ENCODE measurements around the gene APLP2. TPM values are rescaled to one million over a fixed set of nuclear protein-coding genes. Genes with fewer than 3 reads are reported as not detected.
"Not testable (repeated sequence)": the region's sequence is repeated elsewhere in the genome, so short reads cannot be mapped to it uniquely, and the experiment has no call there.

APLP2 gene
- total RNA-seq, 8 experiments from 2014 or later = 125 to 1,363 (median 350) TPM

GRCh38 chr11:130161441-130162145 lies 91.9 kb downstream of the APLP2 start:
- H3K4me3 ChIP-seq = no peak overlapping the region
- in situ Hi-C loops (cut with MboI; ENCODE audit: low pct_unique_long_range_greater_than_20kb in 2 of 9, low sequenced_read_pairs in 9 of 9, unreplicated experiment in 9 of 9) = no loop called here
- H3K27ac ChIP-seq = no peak overlapping the region
- no peaks in the 10 kb centered on the region for H3K4me1 ChIP-seq (replicated peaks in 1 of 2)
- ATAC-seq (replicated peaks in 6 of 8) = peak in 1 of 8 experiments; percentile 18
- 25 to 91% (median 74%) methylated on average over 1 to 7 of the region's 11 CpGs; no CpG with 5 or more reads in 2 of the 10 experiments for WGBS, 10 experiments

- no peak overlapping the region for H3K27ac ChIP-seq
- no peak for ATAC-seq (replicated peaks in 6 of 8)
- H3K4me1 ChIP-seq (replicated peaks in 1 of 2) = no peaks in the 10 kb centered on the region
- WGBS, 10 experiments = 35 to 100% (median 82%) methylated on average over 1 to 4 of the region's 5 CpGs; no CpG with 5 or more reads in 3 of the 10 experiments
- in situ Hi-C loops (cut with MboI; ENCODE audit: low pct_unique_long_range_greater_than_20kb in 2 of 9, low sequenced_read_pairs in 9 of 9, unreplicated experiment in 9 of 9) = no loop called here
- H3K4me3 ChIP-seq = no peak overlapping the region
Measured at GRCh38 chr11:130162733-130163132, 93.0 kb downstream of the APLP2 start.

GRCh38 chr11:130163346-130164220 lies 93.9 kb downstream of the APLP2 start:
- no peaks in the 10 kb centered on the region for H3K4me1 ChIP-seq (replicated peaks in 1 of 2)
- in situ Hi-C loops (cut with MboI; ENCODE audit: low pct_unique_long_range_greater_than_20kb in 2 of 9, low sequenced_read_pairs in 9 of 9, unreplicated experiment in 9 of 9) = no loop called here
- WGBS, 10 experiments = 12 to 100% (median 62%) methylated on average over 1 to 8 of the region's 13 CpGs; no CpG with 5 or more reads in 3 of the 10 experiments
- H3K27ac ChIP-seq = no peak overlapping the region
- H3K4me3 ChIP-seq = no peak overlapping the region
- ATAC-seq (replicated peaks in 6 of 8) = no peak

- ATAC-seq (replicated peaks in 6 of 8) = no peak
- no peaks in the 10 kb centered on the region for H3K4me1 ChIP-seq (replicated peaks in 1 of 2)
- WGBS, 10 experiments = 17 to 100% (median 86%) methylated on average over 1 to 2 of the region's 2 CpGs; no CpG with 5 or more reads in 3 of the 10 experiments
Measured at GRCh38 chr11:130164221-130164570, 94.5 kb downstream of the APLP2 start.

GRCh38 chr11:130165601-130166456 lies 96.1 kb downstream of the APLP2 start:
- in situ Hi-C loops (cut with MboI; ENCODE audit: low pct_unique_long_range_greater_than_20kb in 2 of 9, low sequenced_read_pairs in 9 of 9, unreplicated experiment in 9 of 9) = no loop called here
- ATAC-seq (replicated peaks in 6 of 8) = peak in 1 of 8 experiments; percentile 5
- 36 to 100% (median 83%) methylated on average over 1 to 6 of the region's 9 CpGs; no CpG with 5 or more reads in 1 of the 10 experiments for WGBS, 10 experiments
- no peak overlapping the region for H3K4me3 ChIP-seq
- no peak overlapping the region for H3K27ac ChIP-seq
- H3K4me1 ChIP-seq (replicated peaks in 1 of 2) = no peaks in the 10 kb centered on the region

More at GRCh38 chr11:130164221-130164570, 94.5 kb downstream of the APLP2 start:
- in situ Hi-C loops (cut with MboI; ENCODE audit: low pct_unique_long_range_greater_than_20kb in 2 of 9, low sequenced_read_pairs in 9 of 9, unreplicated experiment in 9 of 9) = no loop called here
- no peak overlapping the region for H3K4me3 ChIP-seq
- H3K27ac ChIP-seq = no peak overlapping the region

- Histone ChIP-seq H3K4me3 (no peak overlapping the region), H3K27ac (no peak overlapping the region), H3K4me1 (replicated peaks in 1 of 2) (no peaks in the 10 kb centered on the region)
- 0 to 93% (median 0%) methylated on average over 1 to 4 of the region's 4 CpGs; no CpG with 5 or more reads in 5 of the 10 experiments for WGBS, 10 experiments
- ATAC-seq (replicated peaks in 6 of 8) = peak; percentile 76 to 98 (median 92)
- in situ Hi-C loops (cut with MboI; ENCODE audit: low pct_unique_long_range_greater_than_20kb in 2 of 9, low sequenced_read_pairs in 9 of 9, unreplicated experiment in 9 of 9) = no loop called here
Measured at GRCh38 chr11:130166457-130166784, 96.7 kb downstream of the APLP2 start.

- 67 to 100% (median 95%) methylated on average over 1 to 3 of the region's 3 CpGs; no CpG with 5 or more reads in 6 of the 10 experiments for WGBS, 10 experiments
- ATAC-seq (replicated peaks in 6 of 8) = no peak
- in situ Hi-C loops (cut with MboI; ENCODE audit: low pct_unique_long_range_greater_than_20kb in 2 of 9, low sequenced_read_pairs in 9 of 9, unreplicated experiment in 9 of 9) = no loop called here
- Histone ChIP-seq H3K27ac (no peak overlapping the region), H3K4me1 (replicated peaks in 1 of 2) (no peaks in the 10 kb centered on the region), H3K4me3 (no peak overlapping the region)
Measured at GRCh38 chr11:130167146-130167545, 97.5 kb downstream of the APLP2 start.

- ATAC-seq (replicated peaks in 6 of 8) = no peak
- Histone ChIP-seq H3K4me1 (replicated peaks in 1 of 2) (no peaks in the 10 kb centered on the region), H3K4me3 (no peak overlapping the region), H3K27ac (no peak overlapping the region)
- in situ Hi-C loops (cut with MboI; ENCODE audit: low pct_unique_long_range_greater_than_20kb in 2 of 9, low sequenced_read_pairs in 9 of 9, unreplicated experiment in 9 of 9) = no loop called here
- WGBS, 10 experiments = 29 to 96% (median 81%) methylated on average over 2 to 7 of the region's 7 CpGs; no CpG with 5 or more reads in 1 of the 10 experiments
Measured at GRCh38 chr11:130168105-130168504, 98.4 kb downstream of the APLP2 start.

- H3K27ac ChIP-seq = no peak overlapping the region
- WGBS, 10 experiments = 60 to 100% (median 82%) methylated on average over 1 to 6 of the region's 8 CpGs; no CpG with 5 or more reads in 6 of the 10 experiments
- no peak for ATAC-seq (replicated peaks in 6 of 8)
- in situ Hi-C loops (cut with MboI; ENCODE audit: low pct_unique_long_range_greater_than_20kb in 2 of 9, low sequenced_read_pairs in 9 of 9, unreplicated experiment in 9 of 9) = no loop called here
- no peak overlapping the region for H3K4me3 ChIP-seq
- no peaks in the 10 kb centered on the region for H3K4me1 ChIP-seq (replicated peaks in 1 of 2)
Measured at GRCh38 chr11:130170345-130170744, 100.7 kb downstream of the APLP2 start.

- WGBS, 10 experiments = 0 to 52% (median 27%) methylated on average over 2 to 4 of the region's 5 CpGs; no CpG with 5 or more reads in 4 of the 10 experiments
- H3K4me1 ChIP-seq (replicated peaks in 1 of 2) = no peaks in the 10 kb centered on the region
- H3K27ac ChIP-seq = no peak overlapping the region
- H3K4me3 ChIP-seq = no peak overlapping the region
- in situ Hi-C loops (cut with MboI; ENCODE audit: low pct_unique_long_range_greater_than_20kb in 2 of 9, low sequenced_read_pairs in 9 of 9, unreplicated experiment in 9 of 9) = no loop called here
- no peak for ATAC-seq (replicated peaks in 6 of 8)
Measured at GRCh38 chr11:130171534-130171933, 101.8 kb downstream of the APLP2 start.

GRCh38 chr11:130172001-130172400 lies 102.3 kb downstream of the APLP2 start:
- ATAC-seq (replicated peaks in 6 of 8); H3K4me1 ChIP-seq (replicated peaks in 1 of 2); in situ Hi-C loops (cut with MboI; ENCODE audit: low pct_unique_long_range_greater_than_20kb in 2 of 9, low sequenced_read_pairs in 9 of 9, unreplicated experiment in 9 of 9); H3K27ac ChIP-seq; H3K4me3 ChIP-seq: not testable (repeated sequence)
- 0 to 100% (median 85%) methylated on average over 1 to 3 of the region's 3 CpGs; no CpG with 5 or more reads in 2 of the 10 experiments for WGBS, 10 experiments

- no peaks in the 10 kb centered on the region for H3K4me1 ChIP-seq (replicated peaks in 1 of 2)
- no peak overlapping the region for H3K27ac ChIP-seq
- H3K4me3 ChIP-seq = no peak overlapping the region
- in situ Hi-C loops (cut with MboI; ENCODE audit: low pct_unique_long_range_greater_than_20kb in 2 of 9, low sequenced_read_pairs in 9 of 9, unreplicated experiment in 9 of 9) = no loop called here
- no peak for ATAC-seq (replicated peaks in 6 of 8)
- 40 to 100% (median 89%) methylated on average over 2 to 4 of the region's 4 CpGs; no CpG with 5 or more reads in 3 of the 10 experiments for WGBS, 10 experiments
Measured at GRCh38 chr11:130174642-130175041, 104.9 kb downstream of the APLP2 start.
